Suppressor macrophage treated with lipopolysaccharide for 1 hour (primary cell): ENCODE results near the gene RBM33.

Experiments used
- DNase-seq, 3 donors: peaks; one replicate each; pipeline ENCODE4 v3.0.0-alpha.2; 2020 to 2022

The RBM33 gene

GRCh38 chr7:155775691-155776090 is 131.2 kb downstream of the RBM33 start:
- no peak for DNase-seq

GRCh38 chr7:155776606-155777005 is 132.1 kb downstream of the RBM33 start:
- no peak for DNase-seq

DNA sequence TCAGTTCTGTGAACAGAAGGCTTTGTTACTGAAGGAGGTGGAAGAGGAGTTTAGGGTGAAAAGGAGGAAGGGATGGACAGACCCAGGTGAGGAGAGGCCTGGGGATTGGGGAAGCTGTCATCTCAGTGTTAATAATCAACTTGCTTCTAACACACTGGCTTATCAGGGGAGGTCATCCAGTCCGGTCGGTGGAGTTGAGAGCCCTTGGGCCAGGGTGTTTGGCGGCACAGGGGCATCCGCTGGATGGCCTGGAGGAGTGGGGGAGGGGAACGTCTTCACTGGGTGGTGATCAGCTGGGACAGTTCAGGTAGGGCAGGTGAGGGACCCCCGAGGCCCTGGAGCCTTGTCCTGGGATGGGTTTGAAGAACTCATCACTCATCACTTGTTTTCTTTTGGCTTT is 133.9 kb downstream of the RBM33 start:
- no peak for DNase-seq

GRCh38 chr7:155780884-155781283 is 136.4 kb downstream of the RBM33 start:
- DNase-seq: no peak

GRCh38 chr7:155781433-155781832 is 137.0 kb downstream of the RBM33 start:
- no peak for DNase-seq

- no peak for DNase-seq
Measured at GRCh38 chr7:155782466-155782865, 138.0 kb downstream of the RBM33 start.

GRCh38 chr7:155785536-155785935 is 141.1 kb downstream of the RBM33 start:
- DNase-seq: peak in 2 of 3 donors; percentile 48 to 53

- no peak for DNase-seq
Measured at GRCh38 chr7:155786491-155786890, 142.0 kb downstream of the RBM33 start.

DNA sequence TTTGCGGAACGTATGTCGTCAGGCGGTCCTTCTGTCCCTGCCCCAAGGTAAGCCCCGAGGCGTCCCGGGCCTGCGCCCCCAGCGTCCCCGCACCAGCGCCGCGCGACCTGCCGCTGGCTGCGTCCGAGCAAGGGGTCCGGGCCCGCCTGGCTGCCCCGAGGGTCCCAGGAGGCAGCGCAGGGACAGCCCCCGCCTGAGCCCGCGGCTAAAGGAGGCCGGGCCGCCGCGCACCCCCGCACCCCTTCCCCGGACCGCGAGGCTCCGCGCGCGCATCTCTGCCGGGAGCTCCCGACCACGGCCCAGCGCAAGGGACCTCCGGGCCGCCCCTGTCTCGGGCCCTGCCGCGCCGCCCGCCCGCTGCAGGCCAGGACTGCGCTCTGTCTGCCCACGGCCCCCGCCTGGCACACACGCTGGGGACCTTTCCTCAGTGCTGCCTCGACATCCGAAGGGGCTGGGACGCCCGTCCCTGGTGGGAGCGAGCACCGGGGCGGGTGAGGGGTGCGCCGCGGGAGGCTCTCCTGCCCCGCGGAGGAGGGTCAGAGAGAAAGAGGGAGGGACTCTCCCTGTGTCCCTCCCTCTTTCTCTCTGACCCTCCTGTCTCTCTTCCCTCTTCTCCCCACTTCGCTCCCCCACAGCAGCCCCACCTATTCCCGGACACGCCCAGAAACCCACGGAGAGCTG is 142.8 kb downstream of the RBM33 start:
- peak in 1 of 3 donors; percentile 36 for DNase-seq

DNA sequence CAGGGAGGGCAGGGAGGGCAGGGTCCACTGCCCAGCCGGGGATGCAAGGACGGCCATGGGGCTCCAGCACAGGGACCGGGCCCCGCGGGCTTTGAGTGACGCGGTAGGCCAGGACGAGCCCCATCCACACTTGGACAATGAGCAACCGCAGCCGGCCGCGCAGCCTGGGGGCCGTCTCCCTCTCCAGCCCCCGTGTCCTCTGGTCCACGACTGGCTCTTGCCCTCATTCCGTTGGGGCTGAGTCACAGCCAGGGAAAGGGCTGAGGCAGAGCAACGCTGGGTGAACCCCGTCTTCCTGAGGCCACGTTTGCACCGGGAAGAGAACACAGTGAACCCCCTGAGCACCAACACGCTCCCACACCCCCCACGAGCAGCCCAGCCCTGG is 144.1 kb downstream of the RBM33 start:
- DNase-seq: no peak

- DNase-seq: no peak
Measured at GRCh38 chr7:155789001-155789725, 144.7 kb downstream of the RBM33 start.

DNA sequence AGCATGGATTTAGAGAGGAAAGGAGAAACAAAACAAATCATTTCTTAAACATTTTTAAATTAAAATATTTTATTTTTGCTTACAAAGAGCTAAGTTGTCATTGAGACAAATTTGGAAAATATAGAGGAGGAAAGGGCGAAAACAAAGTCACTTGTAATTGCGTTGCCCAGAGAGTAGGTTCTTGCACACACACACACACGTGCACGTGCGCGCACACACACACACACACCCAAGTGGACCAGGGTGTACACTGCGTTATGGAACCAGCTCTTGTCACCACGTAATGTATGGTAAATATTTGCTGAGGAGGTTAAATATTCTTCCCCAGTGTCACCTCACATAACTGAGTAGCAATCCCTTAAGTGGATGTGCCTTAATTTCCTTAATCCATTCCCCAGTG is 146.2 kb downstream of the RBM33 start:
- no peak for DNase-seq

- DNase-seq: no peak
Measured at GRCh38 chr7:155791214-155791737, 146.8 kb downstream of the RBM33 start.

- DNase-seq: no peak
Measured at GRCh38 chr7:155791836-155792235, 147.4 kb downstream of the RBM33 start.

GRCh38 chr7:155792315-155792960 is 148.0 kb downstream of the RBM33 start:
- no peak for DNase-seq

- DNase-seq: no peak
Measured at GRCh38 chr7:155792999-155793560, 148.6 kb downstream of the RBM33 start.

- DNase-seq: no peak
Measured at GRCh38 chr7:155793720-155794119, 149.3 kb downstream of the RBM33 start.

DNA sequence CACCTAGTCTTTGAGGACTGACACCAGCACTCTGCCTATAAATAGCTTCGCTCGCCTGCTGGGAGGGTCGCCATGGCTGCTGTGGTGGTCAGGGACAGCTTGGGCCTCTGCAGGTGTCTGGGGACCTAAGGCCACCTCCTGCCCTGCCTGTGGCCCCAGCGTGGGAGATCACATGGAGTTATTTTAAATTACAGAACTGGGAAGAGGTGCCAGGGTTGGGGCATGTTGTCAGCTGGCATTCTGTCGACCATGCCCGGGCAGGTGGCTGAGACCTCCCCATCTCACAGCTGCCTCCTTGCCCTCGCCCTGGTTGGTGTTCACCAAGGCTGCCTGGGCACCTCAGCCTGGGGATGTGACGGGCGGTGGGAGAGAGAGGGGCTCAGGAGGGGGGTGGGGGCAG is 149.7 kb downstream of the RBM33 start:
- no peak for DNase-seq

DNA sequence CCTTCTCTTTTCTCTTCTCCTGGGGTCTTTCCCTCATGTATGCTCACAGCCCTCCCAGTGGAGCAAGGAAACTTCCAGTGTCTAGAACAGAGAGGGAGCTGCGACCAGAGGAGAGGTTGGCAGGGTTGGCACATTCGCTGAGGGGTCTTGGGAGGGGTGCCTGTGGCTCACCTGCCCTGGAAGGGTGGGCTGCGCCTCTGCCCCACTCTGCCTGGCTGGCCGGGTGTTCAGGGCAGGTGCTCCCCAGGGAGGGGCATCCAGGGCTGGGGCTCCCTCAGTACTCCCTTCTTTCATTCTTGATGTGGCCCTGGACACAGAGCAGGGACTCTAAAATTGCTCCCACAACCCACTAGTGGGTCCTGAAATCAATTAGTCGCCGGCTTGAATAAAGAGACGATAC is 150.9 kb downstream of the RBM33 start:
- DNase-seq: no peak

GRCh38 chr7:155795951-155796350 is 151.5 kb downstream of the RBM33 start:
- DNase-seq: no peak

DNA sequence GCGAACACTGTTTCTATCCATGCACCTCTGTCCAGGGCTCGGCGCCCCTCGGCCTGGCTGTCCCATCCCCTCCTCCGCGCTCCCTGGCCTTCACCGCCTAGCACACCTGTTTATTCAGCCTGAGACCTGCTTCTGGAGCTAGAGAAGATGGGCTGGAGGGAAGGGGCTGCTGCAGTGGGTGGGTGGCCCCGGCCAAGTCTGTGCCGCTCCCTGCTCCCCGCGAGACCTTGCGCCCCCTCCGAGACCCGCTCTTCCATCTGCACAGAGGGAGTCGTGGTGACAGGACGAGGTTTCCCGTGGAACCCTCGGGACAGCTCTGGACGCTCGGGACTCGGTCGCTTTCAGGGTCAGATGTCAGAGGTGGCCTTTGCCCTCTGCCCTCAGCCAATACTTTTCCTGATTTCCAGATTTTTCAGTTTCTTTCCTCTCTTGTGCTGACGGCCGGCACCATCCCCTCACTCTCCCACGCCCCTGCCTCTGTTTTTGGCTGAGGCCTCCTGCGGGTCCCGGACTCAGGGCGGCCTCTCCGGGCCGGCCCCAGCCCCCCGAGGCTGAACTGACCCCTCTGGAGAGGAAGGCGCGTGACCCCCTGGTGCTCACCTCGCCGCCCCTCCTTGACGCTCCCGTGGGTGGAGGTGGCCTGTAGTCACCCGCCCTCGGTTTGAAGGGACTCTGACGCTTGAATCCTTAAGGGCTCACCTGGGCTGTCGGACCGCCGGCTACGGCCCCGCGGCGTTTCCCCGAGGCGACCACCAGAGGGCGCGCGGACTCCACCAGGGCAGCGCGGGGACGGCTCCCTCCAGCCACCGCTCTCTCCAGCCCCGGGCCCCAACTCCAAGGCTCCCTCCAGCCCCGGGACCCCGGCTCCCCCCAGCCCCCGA is 152.2 kb downstream of the RBM33 start:
- DNase-seq: peak; percentile 42 to 72 (median 59)
